HG03103 (cell line): ENCODE results near the gene DRC7.
A peak's percentile ranks its signal among the peaks of the same experiment; 100 is the strongest.

Experiments
- ATAC-seq: cut with Tn5 transposase; IDR thresholded peaks from one replicate; pipeline ENCODE4 v1.9.1; 2021; ENCODE audit warnings: low read depth; ENCODE audit not compliant: unreplicated experiment

The DRC7 gene

GRCh38 chr16:57747496-57747895 lies 52.9 kb downstream of the DRC7 start:
- no peak for ATAC-seq

DNA sequence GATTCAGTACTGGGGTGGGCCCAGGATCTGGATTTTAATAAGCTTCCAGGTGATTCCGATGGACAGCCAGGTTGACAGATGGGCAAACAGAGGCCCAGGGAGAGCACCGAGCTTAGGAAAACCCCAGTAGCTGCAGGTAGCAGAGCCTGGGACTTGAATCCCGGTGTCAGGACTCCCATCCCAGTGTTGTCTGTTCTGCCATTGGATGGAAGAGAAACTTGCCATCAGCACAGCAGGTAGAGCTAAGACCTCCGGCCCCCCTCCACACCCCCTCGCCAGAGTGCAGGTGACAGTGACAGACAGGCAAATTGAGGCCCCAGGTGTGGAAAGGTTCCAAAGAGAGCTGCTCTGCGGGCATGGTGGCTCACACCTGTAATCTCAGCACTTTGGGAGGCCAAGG lies 53.4 kb downstream of the DRC7 start:
- ATAC-seq, result no peak

GRCh38 chr16:57748596-57748995 lies 54.0 kb downstream of the DRC7 start:
- ATAC-seq, result no peak

DNA sequence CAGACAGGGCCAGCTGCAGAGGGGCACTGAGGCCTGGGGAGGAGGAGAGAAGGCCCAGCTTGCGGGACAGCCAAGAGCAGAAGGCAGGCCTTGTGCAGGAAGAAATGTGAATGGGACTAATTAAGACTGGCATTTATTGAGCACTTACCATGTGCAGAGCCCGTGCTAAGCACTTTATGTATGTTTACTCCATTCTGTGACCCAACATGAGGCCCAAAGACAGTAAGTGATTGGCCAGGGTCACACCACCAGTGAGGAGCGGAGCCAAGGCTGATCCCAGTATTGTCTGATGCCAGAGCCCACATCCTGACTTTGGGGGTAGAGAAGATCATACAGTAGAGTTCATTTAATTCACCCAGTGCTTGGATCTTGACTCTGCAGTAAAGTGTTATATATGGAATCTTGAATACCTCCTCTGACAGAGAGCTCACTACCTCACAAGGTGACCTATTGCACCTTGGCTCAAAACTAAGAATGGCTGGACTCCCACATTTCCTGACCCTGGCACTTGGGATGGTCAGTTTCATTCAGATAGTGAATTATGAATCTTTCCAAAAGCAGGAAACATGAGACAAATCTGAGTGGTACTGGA lies 54.6 kb downstream of the DRC7 start:
- no peak for ATAC-seq

DNA sequence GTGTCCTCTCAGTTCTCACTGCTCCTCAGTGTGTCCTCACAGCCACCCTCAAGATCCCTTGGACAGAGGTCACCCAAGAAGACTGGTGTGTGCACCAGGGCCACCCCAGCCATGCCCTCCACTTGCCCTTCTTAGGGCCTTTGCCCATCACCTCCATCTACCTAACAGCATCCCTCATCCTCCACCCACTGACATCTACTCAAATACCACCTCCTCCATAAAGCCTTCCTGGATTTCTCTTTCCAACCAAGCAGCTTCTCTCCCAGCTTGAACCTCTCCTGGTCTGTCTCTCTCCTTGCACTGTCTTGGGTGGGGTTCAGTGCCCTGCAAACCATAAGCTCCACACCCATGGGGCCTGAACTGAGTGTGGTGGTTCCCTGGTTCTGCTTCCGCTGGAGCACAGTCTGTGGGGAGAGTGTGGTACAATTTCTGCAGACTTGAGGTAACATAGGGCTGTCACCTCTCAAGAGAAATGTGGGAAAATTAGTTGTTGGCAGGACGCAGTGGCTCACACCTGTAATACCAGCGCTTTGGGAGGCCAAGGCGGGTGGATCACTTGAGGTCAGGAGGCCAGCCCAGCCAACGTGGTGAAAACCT lies 55.3 kb downstream of the DRC7 start:
- no peak for ATAC-seq

DNA sequence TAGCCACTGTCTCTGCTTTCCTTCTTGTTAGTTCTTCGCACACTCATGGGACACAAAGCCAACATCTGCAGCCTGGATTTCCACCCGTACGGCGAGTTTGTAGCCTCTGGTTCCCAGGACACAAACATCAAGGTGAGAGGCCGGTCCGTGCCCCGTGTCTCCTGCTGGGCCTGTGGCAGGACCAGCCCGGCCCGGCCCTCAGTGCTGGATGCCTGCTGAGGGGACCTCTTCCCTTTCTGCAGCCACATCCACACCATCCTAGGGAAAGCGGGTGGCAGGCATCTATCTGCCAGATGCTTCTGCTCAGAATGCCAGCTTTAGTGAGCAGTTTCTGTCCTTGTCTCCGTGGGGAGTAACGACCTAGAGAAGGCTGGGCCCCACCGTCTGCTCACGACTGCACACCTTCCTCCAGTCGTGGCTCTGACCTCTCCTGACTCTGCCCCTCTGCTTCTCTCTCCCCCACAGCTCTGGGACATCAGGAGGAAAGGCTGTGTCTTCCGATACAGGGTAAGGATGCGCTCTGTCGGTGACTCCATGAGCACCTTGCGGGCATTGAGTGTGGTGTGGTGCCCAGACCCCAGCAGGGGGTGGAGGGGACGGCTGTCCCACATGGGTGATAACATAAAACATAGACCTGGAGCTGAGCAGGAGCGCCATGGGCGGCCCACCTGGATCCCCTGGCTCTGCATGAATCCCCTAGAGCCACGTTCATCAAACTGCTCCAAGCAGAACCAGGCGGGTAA lies 56.4 kb downstream of the DRC7 start:
- no peak for ATAC-seq

DNA sequence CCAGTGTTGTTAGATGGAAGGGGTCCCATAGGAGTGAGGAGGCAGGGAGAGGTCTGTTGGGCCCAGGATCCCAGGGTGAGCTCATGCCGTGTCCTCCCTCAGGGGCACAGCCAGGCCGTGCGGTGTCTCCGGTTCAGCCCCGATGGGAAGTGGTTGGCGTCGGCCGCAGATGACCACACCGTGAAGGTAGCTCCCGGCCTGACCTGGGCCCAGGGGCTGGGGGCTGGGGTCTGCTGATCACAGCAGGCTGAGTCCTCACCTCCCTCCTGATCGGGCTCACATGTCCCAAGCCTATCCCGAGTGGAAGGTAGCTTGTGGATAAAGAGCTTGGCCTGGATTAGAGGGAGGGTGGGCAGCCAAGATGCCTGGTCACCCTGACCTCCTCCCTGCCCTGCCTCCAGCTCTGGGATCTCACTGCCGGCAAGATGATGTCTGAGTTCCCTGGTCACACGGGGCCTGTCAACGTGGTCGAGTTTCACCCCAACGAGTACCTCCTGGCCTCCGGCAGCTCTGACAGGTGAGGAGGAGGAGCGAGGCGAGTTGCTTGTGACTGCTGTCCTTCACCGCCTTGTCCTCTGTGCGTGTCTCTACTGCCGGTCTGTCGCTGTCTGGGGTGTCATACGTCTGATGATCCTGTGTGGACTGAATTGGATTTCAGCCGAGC lies 57.1 kb downstream of the DRC7 start:
- no peak for ATAC-seq

DNA sequence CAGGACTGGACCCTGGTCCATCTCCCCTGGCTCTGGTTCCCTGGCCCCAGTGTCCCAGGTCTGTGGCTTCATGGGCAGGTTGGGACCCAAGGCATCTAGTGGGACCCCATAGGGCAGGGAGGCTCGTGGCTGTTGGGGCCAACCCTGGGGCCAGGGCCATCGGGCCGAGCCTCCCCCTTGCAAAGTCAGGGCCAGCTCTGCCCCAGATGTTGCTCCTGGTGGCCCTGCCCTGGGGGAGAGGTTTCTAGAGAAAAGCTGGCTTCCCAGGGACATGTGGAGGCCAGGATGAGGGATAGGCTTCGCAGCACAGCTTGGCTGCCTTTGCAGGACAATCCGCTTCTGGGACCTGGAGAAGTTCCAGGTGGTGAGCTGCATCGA lies 57.6 kb downstream of the DRC7 start:
- ATAC-seq, result no peak

GRCh38 chr16:57752581-57753447 lies 58.2 kb downstream of the DRC7 start:
- ATAC-seq, result no peak

GRCh38 chr16:57753448-57754353 lies 59.1 kb downstream of the DRC7 start:
- no peak for ATAC-seq

DNA sequence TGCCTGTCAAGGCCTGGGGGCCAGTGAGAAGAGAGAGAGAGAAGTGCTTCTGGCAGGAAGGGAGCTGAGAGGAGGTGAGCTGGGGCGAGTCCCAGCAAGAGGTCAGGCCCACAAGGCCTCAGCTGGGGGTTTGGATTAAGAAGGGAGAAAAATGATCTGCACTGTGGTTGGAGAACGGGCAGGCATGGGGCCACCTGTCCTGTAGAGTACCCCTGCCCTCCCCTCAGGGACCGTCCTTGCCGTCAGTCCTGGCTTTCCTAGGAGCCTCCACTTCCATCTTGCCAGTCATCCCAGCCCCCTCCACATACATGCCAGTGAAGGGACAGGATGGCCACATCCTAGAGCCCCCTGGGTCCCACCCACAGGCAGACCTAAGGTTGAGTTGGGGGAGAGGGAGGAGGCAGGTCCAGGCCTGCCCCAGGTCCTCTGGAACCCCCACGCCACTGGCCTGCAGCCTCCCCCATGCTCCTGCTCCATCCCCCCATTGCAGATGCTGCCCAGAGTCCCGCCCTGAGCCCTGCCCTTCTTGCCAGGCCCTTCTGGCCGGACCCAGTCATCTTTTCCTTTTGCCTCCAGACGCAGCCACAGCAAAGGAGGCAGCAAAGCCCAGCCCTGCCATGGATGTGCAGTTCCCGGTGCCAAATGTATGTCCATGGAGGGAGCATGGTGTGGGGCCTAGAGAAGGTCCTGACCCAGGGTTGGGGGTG lies 59.9 kb downstream of the DRC7 start:
- ATAC-seq, result no peak

- ATAC-seq, result no peak
These were observed 60.6 kb downstream of the DRC7 start for GRCh38 chr16:57755061-57755684.

DNA sequence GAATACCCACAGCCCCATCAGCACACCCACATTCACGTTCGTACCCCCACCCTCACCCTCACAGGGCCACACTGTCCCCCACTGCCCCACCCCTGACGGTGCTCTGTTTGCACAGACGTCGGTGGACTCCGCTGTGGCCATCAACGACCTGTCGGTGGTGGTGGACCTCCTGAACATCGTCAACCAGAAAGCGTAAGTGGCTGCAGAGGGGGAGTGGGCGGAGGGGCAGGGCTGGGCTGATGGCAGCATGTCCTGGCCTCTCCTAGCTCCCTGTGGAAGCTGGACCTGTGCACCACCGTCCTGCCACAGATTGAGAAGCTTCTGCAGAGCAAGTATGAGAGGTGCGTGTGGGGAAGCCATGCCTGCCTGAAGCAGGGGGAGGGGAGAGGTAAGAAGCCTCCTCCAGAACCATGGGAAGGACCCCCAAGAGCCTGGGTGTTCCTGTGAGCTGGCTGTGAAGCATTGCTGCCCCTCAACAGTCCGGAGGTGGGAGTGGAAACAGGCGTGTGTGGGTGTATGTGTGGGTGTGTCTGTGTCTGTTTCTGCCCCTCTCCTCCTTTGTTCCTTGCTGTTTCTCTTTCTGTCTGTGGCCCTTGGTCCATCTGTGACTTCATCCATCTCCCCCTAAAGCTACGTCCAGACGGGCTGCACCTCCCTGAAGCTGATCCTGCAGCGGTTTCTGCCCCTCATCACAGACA lies 61.3 kb downstream of the DRC7 start:
- no peak for ATAC-seq

DNA sequence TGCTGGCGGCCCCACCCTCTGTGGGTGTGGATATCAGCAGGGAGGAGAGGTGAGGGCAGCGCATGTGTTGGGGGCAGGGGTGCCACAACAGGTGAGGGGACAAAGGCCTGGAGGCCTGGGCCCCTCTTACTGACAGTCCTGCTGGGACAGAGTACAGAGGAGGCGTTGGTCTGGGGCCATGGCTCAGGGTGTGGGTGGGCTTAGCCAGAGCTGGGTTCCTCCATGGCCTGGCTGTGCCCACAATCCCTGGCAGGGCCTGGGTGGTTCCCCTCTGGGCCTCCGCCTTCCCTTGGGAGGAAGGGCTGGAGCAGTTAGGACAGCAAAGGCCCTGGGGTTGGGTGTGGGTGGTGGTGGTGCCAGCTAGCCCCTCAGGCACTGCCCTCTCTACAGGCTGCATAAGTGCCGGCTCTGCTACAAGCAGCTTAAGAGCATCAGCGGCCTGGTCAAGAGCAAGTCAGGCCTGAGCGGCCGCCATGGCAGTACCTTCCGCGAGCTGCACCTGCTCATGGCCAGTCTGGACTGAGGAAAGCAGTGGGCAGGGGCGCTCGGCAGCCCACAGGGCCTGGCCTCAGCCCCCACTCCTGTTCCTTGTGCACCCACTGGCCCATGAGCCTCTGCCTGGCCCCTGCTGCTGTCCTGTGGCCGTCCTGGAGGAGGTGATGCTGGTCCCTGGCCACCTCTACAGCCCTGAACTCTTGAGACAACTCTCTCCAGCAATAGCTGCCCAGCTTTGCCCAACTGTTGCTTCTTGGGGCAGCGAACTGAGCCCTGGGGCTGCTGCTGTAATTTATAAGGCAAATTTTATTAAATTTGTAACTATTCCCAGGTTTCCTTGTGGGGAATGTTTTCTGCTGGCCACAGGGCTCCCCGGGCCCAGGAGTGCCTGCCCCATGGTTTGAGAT lies 62.1 kb downstream of the DRC7 start:
- no peak for ATAC-seq

DNA sequence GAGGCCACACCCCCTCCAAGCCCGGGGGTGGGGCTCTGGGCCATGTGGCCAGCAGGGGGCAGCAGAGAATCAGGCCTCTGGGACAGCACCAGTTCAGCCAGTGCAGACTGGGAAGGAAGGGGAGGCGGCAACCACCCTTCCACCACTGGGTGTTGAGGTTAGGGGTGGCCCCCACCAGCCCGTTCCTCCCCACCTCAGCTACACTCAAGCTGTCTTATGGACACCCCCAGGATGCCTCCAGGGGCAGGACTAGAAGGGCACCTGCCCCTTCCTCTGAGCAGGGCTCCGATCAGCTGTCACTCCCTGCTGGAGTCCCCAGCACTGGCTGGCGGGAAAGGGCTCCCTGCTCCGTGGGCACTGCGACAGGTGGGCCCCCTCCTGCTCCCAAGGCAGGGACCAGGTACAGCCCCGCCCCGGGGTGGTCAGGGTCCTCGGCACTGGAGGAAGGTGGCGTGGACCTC lies 62.8 kb downstream of the DRC7 start:
- ATAC-seq, result peak; percentile 81

GRCh38 chr16:57757883-57758282 lies 63.3 kb downstream of the DRC7 start:
- ATAC-seq, result no peak
